ENCODE results near the gene WWOX. TPM values are rescaled to one million over a fixed set of nuclear protein-coding genes. Genes with fewer than 3 reads are reported as not detected.

WWOX gene
- polyA plus RNA-seq, 1 donor (not counting 4 experiments of a cell fraction or from before 2014, with no cell fraction given), result 5.1 TPM

DNA sequence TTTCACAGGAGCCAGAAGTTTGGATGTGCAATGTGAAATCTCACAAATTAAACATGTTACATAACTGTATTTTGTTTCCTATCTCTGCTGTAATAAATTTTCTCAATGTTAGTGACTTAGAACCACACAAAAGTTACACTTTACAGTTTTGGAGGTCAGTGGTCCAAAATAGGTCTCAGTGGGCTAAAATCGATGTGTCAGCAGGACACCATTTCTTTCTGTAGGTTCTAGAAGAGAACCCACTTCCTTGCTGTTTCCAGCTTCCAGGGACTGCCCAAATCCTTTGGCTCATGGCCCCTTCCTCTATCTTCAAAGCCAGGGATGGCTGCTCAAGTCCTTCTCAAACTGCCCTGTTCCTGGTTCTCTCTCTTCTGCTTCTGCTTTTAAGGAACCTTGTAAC, 252.7 kb downstream of the WWOX start:
- no peak overlapping the region for H3K27ac ChIP-seq (ENCODE audit: control insufficient read depth, insufficient read depth, low read length)
- no peaks in the 10 kb centered on the region for H3K79me2 ChIP-seq (ENCODE audit: control insufficient read depth, insufficient read depth, low read length)
- TF ChIP-seq CTCF (optimal IDR thresholded peaks at IDR 0.05 in 1 of 3, IDR thresholded peaks at IDR 0.05 in 1 of 3, conservative IDR thresholded peaks at IDR 0.05 in 1 of 3; ENCODE audit: extremely low read depth in 1 of 3, insufficient read depth in 2 of 3, low read length in 3 of 3), result no peak
- no peak for TF ChIP-seq EZH2 (IDR thresholded peaks at IDR 0.05; ENCODE audit: low read length)
- no peaks in the 10 kb centered on the region for H4K20me1 ChIP-seq (ENCODE audit: control insufficient read depth, extremely low read depth, insufficient read depth, low read length)
- no peak overlapping the region for H3K9ac ChIP-seq (ENCODE audit: control insufficient read depth, extremely low read depth, insufficient read depth, low read length)
- H3K9me3 ChIP-seq (ENCODE audit: control insufficient read depth, low read depth, low read length), result no peaks in the 10 kb centered on the region
- no peaks in the 10 kb centered on the region for H3K27me3 ChIP-seq (ENCODE audit: control insufficient read depth, extremely low read depth, insufficient read depth, low read length)
- H3K9me1 ChIP-seq (ENCODE audit: control insufficient read depth, extremely low read depth, insufficient read depth, low read length), result no peaks in the 10 kb centered on the region
- H3K36me3 ChIP-seq (ENCODE audit: control insufficient read depth in 2 of 2, extremely low read depth in 1 of 2, insufficient read depth in 2 of 2, low read length in 2 of 2), result no peaks in the 10 kb centered on the region
- H3K4me2 ChIP-seq (ENCODE audit: control insufficient read depth, extremely low read depth, insufficient read depth, low read depth, low read length), result no peak overlapping the region
- H3K4me1 ChIP-seq (ENCODE audit: control insufficient read depth, extremely low read depth, insufficient read depth, low read length), result no peaks in the 10 kb centered on the region
- dilution Hi-C loops (cut with MboI; ENCODE audit: extremely low pct_ligation_motif_present, low sequenced_read_pairs), result no loop called here
- FAIRE-seq (no peak), DNase-seq (ENCODE audit: low read depth, low spot score) (no peak)
- no peak overlapping the region for H3K4me3 ChIP-seq (ENCODE audit: control insufficient read depth in 2 of 3, extremely low read depth in 1 of 3, insufficient read depth in 2 of 3, low read depth in 1 of 3, low read length in 3 of 3)
- H2AFZ ChIP-seq (ENCODE audit: control insufficient read depth, low read length), result no peak overlapping the region

DNA sequence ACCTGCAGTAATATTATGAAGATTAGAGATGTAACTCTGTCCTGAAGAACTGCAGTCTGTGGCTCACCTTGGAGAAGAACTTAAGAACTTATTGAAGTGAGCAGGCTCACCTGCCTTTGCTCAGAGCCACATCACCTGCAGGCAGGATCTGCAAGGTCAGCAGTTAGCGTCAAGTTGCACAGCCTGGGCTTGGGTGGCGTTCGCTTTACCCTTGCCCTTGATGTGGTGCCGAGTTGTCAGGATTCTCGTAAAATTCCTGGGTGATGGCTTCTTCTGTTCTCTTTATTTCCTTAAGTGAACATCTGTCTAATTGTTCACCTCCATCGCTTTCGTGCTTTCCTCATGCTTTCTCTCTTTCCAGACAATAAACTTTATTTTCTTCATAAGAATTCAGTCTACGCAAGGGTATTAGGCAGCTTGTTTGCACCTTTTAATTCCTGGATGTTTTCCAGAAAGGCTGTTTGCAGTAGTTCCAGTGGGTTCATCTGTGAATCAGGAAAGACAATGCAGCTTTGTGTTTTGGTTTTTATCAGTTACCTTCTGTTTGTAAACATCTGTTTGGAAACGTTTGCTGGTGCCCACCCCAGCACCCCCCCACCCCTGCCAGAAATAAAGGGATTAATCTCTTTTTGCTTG, 254.3 kb downstream of the WWOX start:
- H3K27me3 ChIP-seq (ENCODE audit: control insufficient read depth, extremely low read depth, insufficient read depth, low read length), result no peaks in the 10 kb centered on the region
- H3K9ac ChIP-seq (ENCODE audit: control insufficient read depth, extremely low read depth, insufficient read depth, low read length), result no peak overlapping the region
- no peak for DNase-seq (ENCODE audit: low read depth, low spot score)
- H3K36me3 ChIP-seq (ENCODE audit: control insufficient read depth in 2 of 2, extremely low read depth in 1 of 2, insufficient read depth in 2 of 2, low read length in 2 of 2), result no peaks in the 10 kb centered on the region
- FAIRE-seq, result no peak
- dilution Hi-C loops (cut with MboI; ENCODE audit: extremely low pct_ligation_motif_present, low sequenced_read_pairs), result no loop called here
- no peaks in the 10 kb centered on the region for H3K4me1 ChIP-seq (ENCODE audit: control insufficient read depth, extremely low read depth, insufficient read depth, low read length)
- H4K20me1 ChIP-seq (ENCODE audit: control insufficient read depth, extremely low read depth, insufficient read depth, low read length), result no peaks in the 10 kb centered on the region
- no peak overlapping the region for H3K4me3 ChIP-seq (ENCODE audit: control insufficient read depth in 2 of 3, extremely low read depth in 1 of 3, insufficient read depth in 2 of 3, low read depth in 1 of 3, low read length in 3 of 3)
- H2AFZ ChIP-seq (ENCODE audit: control insufficient read depth, low read length), result no peak overlapping the region
- no peaks in the 10 kb centered on the region for H3K79me2 ChIP-seq (ENCODE audit: control insufficient read depth, insufficient read depth, low read length)
- TF ChIP-seq CTCF (optimal IDR thresholded peaks at IDR 0.05 in 1 of 3, IDR thresholded peaks at IDR 0.05 in 1 of 3, conservative IDR thresholded peaks at IDR 0.05 in 1 of 3; ENCODE audit: extremely low read depth in 1 of 3, insufficient read depth in 2 of 3, low read length in 3 of 3) (no peak), EZH2 (IDR thresholded peaks at IDR 0.05; ENCODE audit: low read length) (no peak)
- no peaks in the 10 kb centered on the region for H3K9me1 ChIP-seq (ENCODE audit: control insufficient read depth, extremely low read depth, insufficient read depth, low read length)
- H3K9me3 ChIP-seq (ENCODE audit: control insufficient read depth, low read depth, low read length), result no peaks in the 10 kb centered on the region
- H3K4me2 ChIP-seq (ENCODE audit: control insufficient read depth, extremely low read depth, insufficient read depth, low read depth, low read length), result no peak overlapping the region
- no peak overlapping the region for H3K27ac ChIP-seq (ENCODE audit: control insufficient read depth, insufficient read depth, low read length)

All from keratinocyte (primary cell).